Panc1 (cell line): ENCODE data around the gene FAM174B. TPM values are rescaled to one million over a fixed set of nuclear protein-coding genes. Genes with fewer than 3 reads are reported as not detected.

Experiments used
- ATAC-seq: fragments of 200-7000 bp; cut with Tn5 transposase; 2 replicates; pipeline ENCODE4 v1.9.1; 2020; ENCODE audit warnings: mild to moderate bottlenecking, moderate library complexity
- BruUV-seq: library from RNA; stranded (reverse); fragments of 400-500 nt; replicated peaks from 2 replicates; lab custom pipeline; 2021; lab: Mats Ljungman, UMichigan
- CTCF ChIA-PET: fragments of 300-600 bp; sonication (Branson Sonifier 250); formaldehyde crosslinking; loops from one replicate; lab custom pipeline; 2022; ENCODE audit warnings: antibody characterized with exemption; lab: Charles Lee
- POLR2A ChIA-PET: fragments of 300-600 bp; sonication (Branson Sonifier 250); formaldehyde crosslinking; loops from one replicate; lab custom pipeline; 2022; ENCODE audit warnings: antibody characterized with exemption; lab: Charles Lee
- DNase-seq: peaks from one replicate; pipeline ENCODE4 v3.0.0-alpha.2; 2010; ENCODE audit warnings: low read depth, low spot score
- H3K27ac ChIP-seq: 2 replicates; pipeline ENCODE4 v1.5.1; 2011; ENCODE audit warnings: mild to moderate bottlenecking, low read length, inconsistent platforms
- H3K27me3 ChIP-seq: fragments of 200-500 bp; sonication (Bioruptor generic); 2 replicates; pipeline ENCODE4 v1.6.0; 2014; ENCODE audit warnings: low read length, inconsistent platforms; ENCODE audit not compliant: control insufficient read depth, insufficient read depth
- H3K36me3 ChIP-seq: fragments of 200-500 bp; sonication (Bioruptor generic); 2 replicates; pipeline ENCODE4 v1.5.1; 2014; ENCODE audit warnings: inconsistent platforms, mild to moderate bottlenecking, low read length, moderate library complexity; ENCODE audit not compliant: control insufficient read depth, insufficient read depth
- H3K4me1 ChIP-seq: 2 replicates; pipeline ENCODE4 v1.5.1; 2011; ENCODE audit warnings: inconsistent platforms, mild to moderate bottlenecking, low read length, moderate library complexity; ENCODE audit not compliant: control insufficient read depth, insufficient read depth
- H3K4me3 ChIP-seq, 2 experiments: 2 replicates each; pipeline ENCODE4 v1.5.1; 2011 to 2012; ENCODE audit warnings: low read depth in 2 of 2, low read length in 2 of 2, mild to moderate bottlenecking in 2 of 2, inconsistent platforms in 1 of 2, moderate library complexity in 1 of 2
- H3K9me3 ChIP-seq: fragments of 200-500 bp; sonication (Bioruptor generic); 2 replicates; pipeline ENCODE4 v1.5.1; 2014; ENCODE audit warnings: low read depth, mild to moderate bottlenecking, inconsistent platforms, low read length, moderate library complexity; ENCODE audit not compliant: control insufficient read depth, insufficient read depth
- CTCF ChIP-seq: fragments of 450-650 bp; IDR thresholded peaks from 2 replicates; pipeline ENCODE4 v1.5.1; 2017; ENCODE audit warnings: mild to moderate bottlenecking
- POLR2AphosphoS5 ChIP-seq: IDR thresholded peaks from 2 replicates; pipeline ENCODE4 v1.6.1; 2012; ENCODE audit warnings: mild to moderate bottlenecking, low read depth, low read length, moderate library complexity
- REST ChIP-seq, 2 experiments: IDR thresholded peaks; 2 replicates each; pipeline ENCODE4 v1.6.1; 2011 to 2012; ENCODE audit warnings: low read depth in 2 of 2, control low read depth in 1 of 2, low read length in 1 of 2, mild to moderate bottlenecking in 1 of 2, moderate library complexity in 1 of 2; ENCODE audit not compliant: insufficient read depth in 1 of 2
- SIN3A ChIP-seq: IDR thresholded peaks from 2 replicates; pipeline ENCODE4 v1.6.1; 2012; ENCODE audit warnings: low read depth, mild to moderate bottlenecking, low read length, moderate library complexity, borderline replicate concordance; ENCODE audit not compliant: insufficient read depth
- TCF7L2 ChIP-seq: IDR thresholded peaks from 2 replicates; pipeline ENCODE4 v1.6.1; 2011; ENCODE audit warnings: mild to moderate bottlenecking, low read depth, low read length, inconsistent platforms
- in situ Hi-C: cut with HindIII; loops from 2 replicates; pipeline ENCODE4 v1.10.0; 2016; ENCODE audit warnings: low sequenced_read_pairs, low pct_unique_long_range_greater_than_20kb
- intact Hi-C: fragments of 100-400 bp; cut with micrococcal nuclease; formaldehyde crosslinking; loops from one replicate; pipeline ENCODE4 v1.10.0; 2022; ENCODE audit not compliant: unreplicated experiment
- total RNA-seq: library from RNA; stranded (reverse); gene quantifications from one replicate; pipeline ENCODE4 v1.2.1, GENCODE V29; 2021; ENCODE audit not compliant: unreplicated experiment

The FAM174B gene
- total RNA-seq, 1 experiment from 2014 or later: 30.7 TPM

DNA sequence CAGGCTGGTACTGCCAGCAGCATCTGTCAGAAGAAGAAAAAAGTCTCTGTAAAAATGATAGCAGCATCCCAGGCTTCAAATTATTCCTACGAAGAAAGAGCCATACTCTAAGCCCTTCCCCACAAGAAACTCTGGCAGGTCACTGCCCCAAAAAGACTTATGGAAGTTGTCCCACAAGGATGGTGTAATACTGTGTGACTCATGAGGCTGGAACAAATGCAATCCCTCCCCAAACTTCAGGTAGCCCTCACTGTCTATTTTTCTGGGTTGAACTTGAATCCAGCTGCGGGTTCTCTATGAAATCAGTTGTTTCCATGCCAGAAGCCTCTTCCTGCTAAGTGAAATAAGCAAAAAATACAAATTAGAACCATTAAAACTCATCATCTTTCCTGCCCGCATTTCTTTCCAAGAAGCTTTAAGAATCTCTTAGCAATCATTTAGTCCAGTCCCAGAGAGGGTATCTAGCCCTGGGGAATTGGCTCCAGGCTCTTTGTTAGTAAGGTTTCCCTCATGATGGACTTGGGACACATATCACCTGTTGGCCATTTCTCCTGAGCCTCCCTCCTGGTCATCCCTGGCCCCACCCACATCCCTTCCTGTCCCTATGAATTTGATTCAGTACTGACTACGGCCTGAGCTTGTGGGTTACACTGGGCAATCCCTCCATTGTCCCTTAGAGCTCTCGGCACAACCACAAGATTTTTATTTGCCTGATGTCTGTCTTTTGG lies 51.7 kb downstream of the FAM174B start:
- TF ChIP-seq CTCF (no peak), POLR2AphosphoS5 (no peak), REST (IDR thresholded peaks at IDR 0.05; ENCODE audit: insufficient read depth in 1 of 2, low read depth in 2 of 2, low read length in 1 of 2) (no peak), TCF7L2 (no peak), SIN3A (no peak)
- intact Hi-C loops: no loop called here
- ATAC-seq: no peak

GRCh38 chr15:92603278-92603677 lies 52.3 kb downstream of the FAM174B start:
- no peak overlapping the region for H3K27ac ChIP-seq
- H3K9me3 ChIP-seq: no peaks in the 10 kb centered on the region
- ChIA-PET POLR2A (no interaction called here), CTCF (no interaction called here)
- H3K4me1 ChIP-seq: no peaks in the 10 kb centered on the region
- no peak overlapping the region for H3K4me3 ChIP-seq
- TF ChIP-seq CTCF (no peak), REST (IDR thresholded peaks at IDR 0.05; ENCODE audit: insufficient read depth in 1 of 2, low read depth in 2 of 2, low read length in 1 of 2) (no peak), SIN3A (no peak), TCF7L2 (no peak), POLR2AphosphoS5 (no peak)
- ATAC-seq: no peak
- DNase-seq: no peak
- peaks cover 7% of the 10 kb centered on the region for H3K27me3 ChIP-seq
- in situ Hi-C loops (no loop called here), intact Hi-C loops (no loop called here)
- H3K36me3 ChIP-seq: no peaks in the 10 kb centered on the region
- no TSS peak for BruUV-seq

More for the DNA sequence above, 51.7 kb downstream of the FAM174B start:
- H3K4me1 ChIP-seq: no peaks in the 10 kb centered on the region
- no TSS peak for BruUV-seq
- DNase-seq: no peak
- H3K9me3 ChIP-seq: no peaks in the 10 kb centered on the region
- CTCF ChIA-PET: no interaction called here
- POLR2A ChIA-PET: no interaction called here
- peaks cover 7% of the 10 kb centered on the region for H3K27me3 ChIP-seq
- in situ Hi-C loops: no loop called here
- H3K36me3 ChIP-seq: no peaks in the 10 kb centered on the region
- H3K27ac ChIP-seq: no peak overlapping the region
- no peak overlapping the region for H3K4me3 ChIP-seq
